ENCODE data around the gene ERC2.

The ERC2 gene

DNA sequence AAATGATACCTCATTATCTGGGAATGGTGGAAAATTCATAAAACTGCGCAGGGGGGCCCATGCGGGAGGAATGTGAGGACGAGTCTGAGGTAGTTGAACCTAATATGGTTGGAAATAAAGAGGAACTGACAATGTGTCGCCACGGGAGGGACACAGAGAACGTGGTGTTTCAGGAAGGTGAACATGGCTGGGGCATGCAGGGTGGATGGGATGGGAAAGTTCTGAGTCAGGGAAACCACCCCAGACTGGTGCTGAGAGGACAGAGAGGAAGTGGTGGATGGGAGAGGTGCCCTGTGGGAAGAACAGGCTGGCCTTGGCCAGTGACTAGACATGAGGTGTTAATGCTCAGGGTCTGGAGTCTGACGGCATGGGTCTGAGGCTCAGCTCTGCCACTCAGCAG, 844.0 kb downstream of the ERC2 start:
- no peak for TF ChIP-seq CTCF (conservative IDR thresholded peaks at IDR 0.05; ENCODE audit: low read length)
- DNase-seq (ENCODE audit: low read depth), result peak; percentile 43
- no peak overlapping the region for H3K4me3 ChIP-seq (ENCODE audit: low read length)

GRCh38 chr3:55623786-55624185, 844.5 kb downstream of the ERC2 start:
- H3K4me3 ChIP-seq (ENCODE audit: low read length), result no peak overlapping the region
- no peak for DNase-seq (ENCODE audit: low read depth)
- no peak for TF ChIP-seq CTCF (conservative IDR thresholded peaks at IDR 0.05; ENCODE audit: low read length)

- DNase-seq (ENCODE audit: low read depth), result peak; percentile 31
- no peak for TF ChIP-seq CTCF (conservative IDR thresholded peaks at IDR 0.05; ENCODE audit: low read length)
Observed at GRCh38 chr3:55622733-55623132, 845.5 kb downstream of the ERC2 start.

GRCh38 chr3:55622116-55622515, 846.2 kb downstream of the ERC2 start:
- peak; percentile 37 for DNase-seq (ENCODE audit: low read depth)
- no peak for TF ChIP-seq CTCF (conservative IDR thresholded peaks at IDR 0.05; ENCODE audit: low read length)
- H3K4me3 ChIP-seq (ENCODE audit: low read length), result no peak overlapping the region

More at GRCh38 chr3:55622733-55623132, 845.5 kb downstream of the ERC2 start:
- no peak overlapping the region for H3K4me3 ChIP-seq (ENCODE audit: low read length)

DNA sequence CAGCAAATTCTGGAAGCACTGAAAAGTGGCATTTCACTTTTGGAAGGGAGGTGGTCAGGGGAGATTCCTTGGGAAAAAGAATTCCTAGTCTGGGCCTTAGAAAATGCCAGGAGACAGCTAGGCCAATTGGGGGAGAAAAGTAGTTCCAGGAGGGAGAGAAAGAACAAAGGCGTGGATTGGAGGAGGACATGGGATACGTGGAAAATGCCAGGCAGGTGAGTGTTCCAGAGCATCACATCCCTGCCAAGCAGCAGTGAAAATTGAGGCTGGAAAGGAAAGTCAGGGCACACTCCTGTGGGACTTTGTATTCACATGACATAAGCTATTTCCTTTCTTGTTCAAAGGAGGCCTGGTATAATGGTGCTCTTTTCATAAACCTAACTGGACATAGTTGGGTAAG, 846.6 kb downstream of the ERC2 start:
- no peak overlapping the region for H3K4me3 ChIP-seq (ENCODE audit: low read length)
- no peak for TF ChIP-seq CTCF (conservative IDR thresholded peaks at IDR 0.05; ENCODE audit: low read length)
- no peak for DNase-seq (ENCODE audit: low read depth)

DNA sequence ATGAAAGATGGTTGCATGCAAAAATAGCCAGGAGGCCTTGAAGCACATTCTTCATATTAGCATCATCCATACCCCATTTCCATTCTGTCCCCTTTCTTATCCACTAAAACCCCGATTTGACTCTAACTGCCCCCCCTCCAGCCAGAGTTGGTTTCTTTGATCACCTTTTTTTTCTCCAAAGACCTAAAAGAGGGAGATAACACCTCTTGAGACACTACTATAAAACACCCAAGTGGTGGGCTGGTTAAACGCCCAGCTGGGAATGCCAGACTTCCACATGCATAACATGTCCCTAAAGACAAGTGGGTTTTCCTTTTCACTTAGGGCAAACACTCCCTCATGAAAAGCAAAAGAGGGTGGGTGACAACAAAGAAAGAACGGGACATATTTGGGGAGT, 847.2 kb downstream of the ERC2 start:
- TF ChIP-seq CTCF (conservative IDR thresholded peaks at IDR 0.05; ENCODE audit: low read length), result no peak
- no peak for DNase-seq (ENCODE audit: low read depth)
- no peak overlapping the region for H3K4me3 ChIP-seq (ENCODE audit: low read length)

GRCh38 chr3:55620351-55621025, 847.8 kb downstream of the ERC2 start:
- TF ChIP-seq CTCF (conservative IDR thresholded peaks at IDR 0.05; ENCODE audit: low read length), result no peak
- no peak for DNase-seq (ENCODE audit: low read depth)
- H3K4me3 ChIP-seq (ENCODE audit: low read length), result no peak overlapping the region
